H1 (cell line): ENCODE measurements around the gene CELSR1. TPM values are rescaled to one million over a fixed set of nuclear protein-coding genes. Genes with fewer than 3 reads are reported as not detected.

ENCODE experiments used
- CTCF ChIA-PET: fragments of 300-600 bp; sonication (Branson Sonifier 250); formaldehyde crosslinking; loops from one replicate; lab custom pipeline; 2021; ENCODE audit not compliant: partially characterized antibody; lab: Charles Lee
- POLR2A ChIA-PET: fragments of 300-600 bp; sonication (Branson Sonifier 250); formaldehyde crosslinking; loops from one replicate; lab custom pipeline; 2021; ENCODE audit warnings: inconsistent platforms; ENCODE audit not compliant: partially characterized antibody; lab: Charles Lee
- DNase-seq, 2 experiments: peaks; one replicate each; pipeline versions ENCODE4 v3.0.0 to v3.0.0-alpha.2; 2010 to 2022; ENCODE audit warnings: low spot score in 2 of 2, low read depth in 1 of 2, mixed read lengths in 1 of 2
- FAIRE-seq: peaks from 2 replicates; lab custom pipeline; 2011; peaks lifted over from hg19 to GRCh38; lab: Jason Lieb, UNC
- H2AFZ ChIP-seq: 2 replicates; pipeline ENCODE4 v1.8.1; 2012; ENCODE audit warnings: low read length, inconsistent platforms
- H2AK5ac ChIP-seq: 2 replicates; pipeline ENCODE4 v1.6.1; 2013; ENCODE audit warnings: low read depth, low read length
- H2BK120ac ChIP-seq: replicated peaks from 2 replicates; pipeline ENCODE3; 2013; ENCODE audit warnings: low read depth, low read length, inconsistent platforms
- H2BK12ac ChIP-seq: 2 replicates; pipeline ENCODE4 v1.6.1; 2013; ENCODE audit warnings: low read depth, low read length
- H2BK15ac ChIP-seq: 2 replicates; pipeline ENCODE4 v1.6.1; 2013; ENCODE audit warnings: low read length
- H2BK20ac ChIP-seq: 2 replicates; pipeline ENCODE4 v1.6.1; 2013; ENCODE audit warnings: low read length
- H2BK5ac ChIP-seq: 2 replicates; pipeline ENCODE4 v1.6.1; 2013; ENCODE audit warnings: low read depth, low read length
- H3K14ac ChIP-seq: 2 replicates; pipeline ENCODE4 v1.6.1; 2013; ENCODE audit warnings: inconsistent platforms; ENCODE audit not compliant: insufficient read length
- H3K18ac ChIP-seq: 2 replicates; pipeline ENCODE4 v1.6.1; 2013; ENCODE audit warnings: low read length; ENCODE audit errors: extremely low read depth
- H3K23ac ChIP-seq: 2 replicates; pipeline ENCODE4 v1.6.1; 2013; ENCODE audit warnings: inconsistent platforms; ENCODE audit not compliant: insufficient read length
- H3K23me2 ChIP-seq: 2 replicates; pipeline ENCODE4 v1.6.1; 2013; ENCODE audit warnings: low read depth, low read length
- H3K27ac ChIP-seq: 2 replicates; pipeline ENCODE4 v1.6.1; 2011; ENCODE audit warnings: low read depth, low read length, inconsistent platforms
- H3K27me3 ChIP-seq, 4 experiments: replicated peaks in 1 of 4; 1 replicate in 1 of 4; 2 replicates in 3 of 4; pipeline versions ENCODE4 v1.6.1 to v1.8.1; 2011 to 2013; ENCODE audit warnings: low read length in 3 of 4, mild to moderate bottlenecking in 3 of 4, inconsistent platforms in 2 of 4, mixed read lengths in 2 of 4, moderate library complexity in 1 of 4; ENCODE audit not compliant: control insufficient read depth in 3 of 4, insufficient read depth in 3 of 4; ENCODE audit errors: extremely low read depth in 1 of 4
- H3K36me3 ChIP-seq, 4 experiments: 2 replicates each; pipeline versions ENCODE4 v1.6.1 to v1.8.1; 2011 to 2013; ENCODE audit warnings: mild to moderate bottlenecking in 4 of 4, low read length in 3 of 4, moderate library complexity in 2 of 4, control low read depth in 1 of 4, inconsistent platforms in 1 of 4; ENCODE audit not compliant: insufficient read depth in 4 of 4, control insufficient read depth in 2 of 4
- H3K4ac ChIP-seq: replicated peaks from 2 replicates; pipeline ENCODE3; 2013; ENCODE audit warnings: low read length, low read depth, mixed read lengths, inconsistent platforms; ENCODE audit not compliant: insufficient read length
- H3K4me1 ChIP-seq, 4 experiments: replicated peaks in 1 of 4; 1 replicate in 1 of 4; 2 replicates in 3 of 4; pipeline versions ENCODE4 v1.6.1 to v1.8.1; 2011 to 2013; ENCODE audit warnings: low read length in 3 of 4, inconsistent platforms in 2 of 4, mixed read lengths in 1 of 4; ENCODE audit not compliant: insufficient read depth in 4 of 4, control insufficient read depth in 3 of 4
- H3K4me2 ChIP-seq, 2 experiments: 2 replicates each; pipeline versions ENCODE4 v1.6.1 to v1.8.1; 2011 to 2013; ENCODE audit warnings: low read depth in 2 of 2, low read length in 2 of 2, control low read depth in 1 of 2, inconsistent platforms in 1 of 2, mild to moderate bottlenecking in 1 of 2; ENCODE audit not compliant: insufficient read depth in 1 of 2
- H3K4me3 ChIP-seq, 4 experiments: fragments of 200-600, 300-600 bp in 1 of 4; sonication (generic), shearing (Covaris generic), sonication (Bioruptor Twin) in 1 of 4; 2 replicates each; pipeline versions ENCODE4 v1.5.1 to v1.8.1; 2011 to 2016; ENCODE audit warnings: low read length in 4 of 4, low read depth in 3 of 4, control low read depth in 2 of 4, inconsistent platforms in 2 of 4, mild to moderate bottlenecking in 2 of 4, mixed read lengths in 1 of 4, moderate library complexity in 1 of 4; ENCODE audit not compliant: insufficient read depth in 2 of 4; ENCODE audit errors: extremely low read depth in 1 of 4
- H3K56ac ChIP-seq: replicated peaks from 2 replicates; pipeline ENCODE3; 2013; ENCODE audit warnings: low read depth, mild to moderate bottlenecking, mixed read lengths, low read length, inconsistent platforms; ENCODE audit not compliant: insufficient read length
- H3K79me1 ChIP-seq: 2 replicates; pipeline ENCODE4 v1.6.1; 2013; ENCODE audit warnings: low read depth, low read length, control low read depth
- H3K79me2 ChIP-seq, 2 experiments: 2 replicates each; pipeline versions ENCODE4 v1.6.1 to v1.8.1; 2012 to 2013; ENCODE audit warnings: low read length in 2 of 2, mild to moderate bottlenecking in 2 of 2, inconsistent platforms in 1 of 2; ENCODE audit not compliant: insufficient read depth in 2 of 2, control insufficient read depth in 1 of 2
- H3K9ac ChIP-seq, 4 experiments: replicated peaks in 1 of 4; 1 replicate in 1 of 4; 2 replicates in 3 of 4; pipeline versions ENCODE4 v1.6.1 to v1.8.1; 2011 to 2013; ENCODE audit warnings: low read depth in 3 of 4, low read length in 3 of 4, control low read depth in 2 of 4, mild to moderate bottlenecking in 2 of 4, moderate library complexity in 2 of 4, inconsistent platforms in 1 of 4; ENCODE audit errors: extremely low read depth in 1 of 4
- H3K9me3 ChIP-seq, 2 experiments: 2 replicates each; pipeline versions ENCODE4 v1.6.1 to v1.8.1; 2012 to 2013; ENCODE audit warnings: mild to moderate bottlenecking in 2 of 2, moderate library complexity in 2 of 2, control low read depth in 1 of 2, inconsistent platforms in 1 of 2, low read depth in 1 of 2, low read length in 1 of 2, mixed read lengths in 1 of 2; ENCODE audit not compliant: insufficient read depth in 2 of 2
- H4K20me1 ChIP-seq, 2 experiments: replicated peaks in 1 of 2; 2 replicates each; pipeline versions ENCODE3 to v1.8.1; 2011 to 2013; ENCODE audit warnings: inconsistent platforms in 2 of 2, low read length in 2 of 2, mild to moderate bottlenecking in 1 of 2; ENCODE audit not compliant: insufficient read depth in 2 of 2, control insufficient read depth in 1 of 2
- H4K5ac ChIP-seq: 2 replicates; pipeline ENCODE4 v1.6.1; 2013; ENCODE audit warnings: low read length, low read depth, mixed read lengths, inconsistent platforms; ENCODE audit not compliant: insufficient read length
- H4K8ac ChIP-seq: 2 replicates; pipeline ENCODE4 v1.8.0; 2013; ENCODE audit warnings: mild to moderate bottlenecking, moderate library complexity, low read length, inconsistent platforms; ENCODE audit not compliant: insufficient read depth; ENCODE audit errors: extremely low read depth
- H4K91ac ChIP-seq: replicated peaks from 2 replicates; pipeline ENCODE3; 2013; ENCODE audit warnings: low read length, mixed read lengths, inconsistent platforms; ENCODE audit not compliant: insufficient read length
- CEBPB ChIP-seq: IDR thresholded peaks from 2 replicates; pipeline ENCODE4 v1.6.1; 2012; ENCODE audit warnings: low read depth, low read length
- CREB1 ChIP-seq: IDR thresholded peaks from 2 replicates; pipeline ENCODE4 v1.6.1; 2012; ENCODE audit warnings: inconsistent platforms
- EGR1 ChIP-seq: IDR thresholded peaks from 2 replicates; pipeline ENCODE4 v1.6.1; 2011; ENCODE audit warnings: low read depth, low read length, borderline replicate concordance
- EP300 ChIP-seq, 2 experiments: IDR thresholded peaks; 1 replicate in 1 of 2; 2 replicates in 1 of 2; pipeline ENCODE4 v1.6.1; 2011 to 2012; ENCODE audit warnings: low read depth in 2 of 2, low read length in 2 of 2, mild to moderate bottlenecking in 2 of 2, borderline replicate concordance in 1 of 2, inconsistent platforms in 1 of 2, moderate library complexity in 1 of 2
- JUN ChIP-seq: IDR thresholded peaks from 2 replicates; pipeline ENCODE4 v1.6.1; 2011; ENCODE audit warnings: low read depth, mild to moderate bottlenecking, improper control_type of control experiment, low read length
- JUND ChIP-seq: IDR thresholded peaks from 2 replicates; pipeline ENCODE4 v1.6.1; 2011; ENCODE audit warnings: mild to moderate bottlenecking, improper control_type of control experiment, low read length
- RBBP5 ChIP-seq: IDR thresholded peaks from 2 replicates; pipeline ENCODE4 v1.7.1; 2012; ENCODE audit warnings: low read depth, mild to moderate bottlenecking, inconsistent platforms, low read length, moderate library complexity, borderline replicate concordance
- RNF2 ChIP-seq: fragments of 200-900, 300-1000 bp; sonication (generic); IDR thresholded peaks from 2 replicates; pipeline ENCODE4 v1.7.1; 2016; ENCODE audit warnings: borderline replicate concordance, low read depth, mild to moderate bottlenecking, antibody characterized with exemption, low read length; ENCODE audit not compliant: poor library complexity, severe bottlenecking; ENCODE audit errors: missing control alignments
- WGBS, 2 experiments: shearing (Covaris generic) in 1 of 2; methylation state at CpG; one replicate each; pipeline versions ENCODE4 v1.1.6 to v1.1.7; 2013 to 2015; ENCODE audit warnings: low lambda C conversion rate in 2 of 2, mixed read lengths in 2 of 2, inconsistent platforms in 1 of 2, low coverage in 1 of 2, missing lambda C conversion rate in 1 of 2; ENCODE audit not compliant: insufficient replicate concordance in 2 of 2, insufficient coverage in 1 of 2, insufficient read length in 1 of 2; ENCODE audit errors: extremely low coverage in 1 of 2, missing lambda C conversion rate in 1 of 2; 5-methylcytosine and 5-hydroxymethylcytosine counted together
- polyA plus RNA-seq, 7 experiments: library from polyadenylated mRNA; depleted of rRNA in 3 of 7; stranded (reverse) in 5 of 7; unstranded in 2 of 7; fragments of >200 nt in 5 of 7; fragments of 200-250 nt in 2 of 7; gene quantifications; 1 replicate in 5 of 7; 2 replicates in 1 of 7; 4 replicates in 1 of 7; pipeline versions ENCODE4 v1.2.1 to v1.2.3, GENCODE V29; 2011 to 2013; ENCODE audit warnings: missing spikeins in 2 of 7, mixed read lengths in 2 of 7
- total RNA-seq: library from RNA; stranded (reverse); fragmentation: NEBNext Ultra II Directional; extraction: Animal tissue kit (Norgen Biotek cat#: 25700); gene quantifications from 2 replicates; pipeline ENCODE4 v1.2.1, GENCODE V29; 2021
- TF ChIP-seq, protein P1 (sequence below): IDR thresholded peaks from 2 replicates; pipeline ENCODE4 v1.6.1; 2011; ENCODE audit warnings: low read depth, mild to moderate bottlenecking, low read length; ENCODE audit not compliant: insufficient read depth

CELSR1 gene
- total and polyA plus RNA-seq, 2 of the 8 experiments (the other 6 are each of a cell fraction or from before 2014, with no cell fraction given) = 9.0 to 12.4 TPM

DNA sequence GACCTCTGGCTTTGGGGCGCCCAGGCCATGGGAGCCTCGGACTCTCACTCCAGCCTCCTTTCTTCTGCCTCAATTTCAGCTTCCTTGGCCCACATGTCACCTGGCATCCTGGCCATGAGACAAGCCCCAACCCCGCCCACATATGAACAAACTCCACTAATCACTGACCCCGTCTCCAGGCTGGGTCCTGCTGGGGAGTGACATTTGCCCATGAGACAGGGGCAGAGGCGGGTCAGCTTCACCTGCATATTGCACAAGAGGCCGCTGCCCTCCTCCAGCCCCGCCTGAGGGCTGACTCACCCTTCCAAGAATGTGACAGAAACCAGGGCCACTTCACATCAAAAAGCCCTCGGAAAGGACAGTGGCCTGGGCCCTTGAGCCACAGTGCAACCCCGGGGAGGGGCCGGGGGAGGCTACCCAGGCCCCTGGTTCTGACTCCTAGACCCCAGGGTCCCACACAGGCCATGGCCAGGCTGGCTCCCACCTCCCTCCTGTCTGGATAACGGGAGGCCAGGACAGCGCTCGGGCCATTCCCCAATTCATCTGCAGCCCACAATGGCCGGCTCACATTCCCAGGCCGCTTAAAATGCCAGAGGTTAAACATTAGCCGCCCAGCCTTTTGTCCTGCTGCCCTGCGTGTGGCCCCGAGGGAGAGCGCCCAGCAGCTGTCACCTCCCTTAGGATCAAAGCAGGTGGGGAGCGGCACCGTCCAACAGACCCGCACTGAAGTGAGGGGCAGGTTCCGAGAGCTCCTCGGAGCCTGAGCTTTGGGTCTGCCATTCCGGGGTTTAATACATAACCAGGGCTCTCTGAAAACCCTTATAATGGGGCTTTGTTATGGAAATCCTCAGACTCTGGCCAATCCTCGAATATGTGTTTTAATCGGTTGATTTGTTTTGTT lies 159.6 kb downstream of the CELSR1 start:
- Histone ChIP-seq H3K14ac (no peak overlapping the region), H4K91ac (peak overlapping the region; percentile 80), H2BK5ac (peak overlapping the region; percentile 73; the same call in 1 of the 2 replicates), H3K27ac (0 out of 2 replicates have a peak overlapping the region, but pooled peaks have one; percentile 14), H3K23me2 (no peaks in the 10 kb centered on the region), H2BK20ac (no peak overlapping the region), H3K4me2 (peak overlapping the region; percentile 11 to 59), H3K18ac (peak overlapping the region; percentile 78), H2BK120ac (no peak overlapping the region), H3K79me1 (no peaks in the 10 kb centered on the region), H2BK12ac (0 out of 2 replicates have a peak overlapping the region, but pooled peaks have one; percentile 94), H3K56ac (no peak overlapping the region), H3K36me3 (peaks cover 0 to 6% (median 1%) of the 10 kb centered on the region in 4 experiments; a peak in 4 of 8 replicates), H3K23ac (no peak overlapping the region), H3K4me1 (peaks cover 0 to 30% (median 27%) of the 10 kb centered on the region in 4 experiments; a peak in 6 of 7 replicates), H3K9ac (no peak overlapping the region), H2AFZ (no peak overlapping the region), H3K4me3 (peak overlapping the region in 1 of 4 experiments; percentile 38; a peak in 4 of 8 replicates), H2BK15ac (no peak overlapping the region), H3K79me2 (no peaks in the 10 kb centered on the region), H3K4ac (no peak overlapping the region), H4K8ac (no peak overlapping the region), H2AK5ac (peak overlapping the region; percentile 98; the same call in 1 of the 2 replicates), H4K20me1 (peaks cover 0 to 3% of the 10 kb centered on the region in 2 experiments), H3K27me3 (no peaks in the 10 kb centered on the region), H4K5ac (no peak overlapping the region), H3K9me3 (no peaks in the 10 kb centered on the region)
- DNase-seq (peak; percentile 27 to 73), FAIRE-seq (peak; percentile 60)
- ChIA-PET CTCF (interaction anchor here (0.6 to 2.9 kb wide), 8 partner anchors 10 to 174 kb away, joined by 3 to 16 read pairs (median 4); no protein-coding TSS in a partner anchor), POLR2A (interaction anchor here (1.5 kb wide), 2 partner anchors 11 to 66 kb away, joined by 3 read pairs; no protein-coding TSS in a partner anchor)
- WGBS, 2 experiments = 32% methylated on average over 27 of the region's 27 CpGs; no CpG with 5 or more reads in 1 of the 2 experiments
- TF ChIP-seq CREB1 = 0 out of 2 replicates have a peak, but pooled peaks have one; percentile 25
- 0 out of 2 replicates have a peak, but pooled peaks have one; percentile 22 for TF ChIP-seq JUN
- TF ChIP-seq EP300 (IDR thresholded peaks at IDR 0.05; ENCODE audit: borderline replicate concordance in 1 of 2, low read depth in 2 of 2, low read length in 2 of 2) = no peak
- TF ChIP-seq CEBPB = peak; percentile 96
- TF ChIP-seq, protein P1, sequence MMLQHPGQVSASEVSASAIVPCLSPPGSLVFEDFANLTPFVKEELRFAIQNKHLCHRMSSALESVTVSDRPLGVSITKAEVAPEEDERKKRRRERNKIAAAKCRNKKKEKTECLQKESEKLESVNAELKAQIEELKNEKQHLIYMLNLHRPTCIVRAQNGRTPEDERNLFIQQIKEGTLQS = 0 out of 2 replicates have a peak, but pooled peaks have one; percentile 27
- no peak for TF ChIP-seq EGR1
- no peak for TF ChIP-seq RNF2
- TF ChIP-seq RBBP5 = no peak
- peak; percentile 89 for TF ChIP-seq JUND
